ENCODE measurements around the gene BSCL2.

DNA sequence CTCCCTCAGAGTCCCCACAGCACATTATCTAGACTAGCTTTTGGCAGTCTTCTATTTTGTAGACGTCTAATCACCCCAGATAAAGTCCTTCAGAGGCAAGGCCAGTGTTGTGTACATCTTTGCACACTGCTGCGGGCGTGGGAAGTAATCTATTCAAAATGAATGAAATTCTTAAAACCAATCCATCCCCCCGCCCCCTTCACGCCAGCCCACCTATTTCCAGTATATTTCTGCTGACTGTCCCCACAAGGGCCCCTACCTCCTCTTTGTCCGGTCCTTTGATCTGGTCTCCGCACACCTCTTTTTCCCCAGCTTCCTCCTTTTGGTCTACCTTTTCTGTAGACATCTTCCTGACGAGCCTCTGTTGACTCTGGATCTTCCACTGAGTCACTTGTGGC, 375 bp downstream of the BSCL2 start:
- TF ChIP-seq POLR2AphosphoS5 (IDR thresholded peaks at IDR 0.05; ENCODE audit: insufficient read depth, low read depth, low read length) (no peak), POLR2A (IDR thresholded peaks at IDR 0.05; ENCODE audit: low read depth, low read length) (no peak), JUN (IDR thresholded peaks at IDR 0.05; ENCODE audit: borderline replicate concordance, insufficient read depth, insufficient read length, low read depth) (no peak), EZH2 (IDR thresholded peaks at IDR 0.05; ENCODE audit: borderline replicate concordance, low read depth, low read length, severe bottlenecking) (no peak), MYC (IDR thresholded peaks at IDR 0.05; ENCODE audit: low read depth, low read length) (no peak), FOS (IDR thresholded peaks at IDR 0.05; ENCODE audit: borderline replicate concordance, insufficient read depth, low read length) (no peak)
- TF ChIP-seq, protein P1, sequence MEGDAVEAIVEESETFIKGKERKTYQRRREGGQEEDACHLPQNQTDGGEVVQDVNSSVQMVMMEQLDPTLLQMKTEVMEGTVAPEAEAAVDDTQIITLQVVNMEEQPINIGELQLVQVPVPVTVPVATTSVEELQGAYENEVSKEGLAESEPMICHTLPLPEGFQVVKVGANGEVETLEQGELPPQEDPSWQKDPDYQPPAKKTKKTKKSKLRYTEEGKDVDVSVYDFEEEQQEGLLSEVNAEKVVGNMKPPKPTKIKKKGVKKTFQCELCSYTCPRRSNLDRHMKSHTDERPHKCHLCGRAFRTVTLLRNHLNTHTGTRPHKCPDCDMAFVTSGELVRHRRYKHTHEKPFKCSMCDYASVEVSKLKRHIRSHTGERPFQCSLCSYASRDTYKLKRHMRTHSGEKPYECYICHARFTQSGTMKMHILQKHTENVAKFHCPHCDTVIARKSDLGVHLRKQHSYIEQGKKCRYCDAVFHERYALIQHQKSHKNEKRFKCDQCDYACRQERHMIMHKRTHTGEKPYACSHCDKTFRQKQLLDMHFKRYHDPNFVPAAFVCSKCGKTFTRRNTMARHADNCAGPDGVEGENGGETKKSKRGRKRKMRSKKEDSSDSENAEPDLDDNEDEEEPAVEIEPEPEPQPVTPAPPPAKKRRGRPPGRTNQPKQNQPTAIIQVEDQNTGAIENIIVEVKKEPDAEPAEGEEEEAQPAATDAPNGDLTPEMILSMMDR (IDR thresholded peaks at IDR 0.05; ENCODE audit: extremely low read depth in 1 of 2, insufficient read depth in 1 of 2, low read depth in 1 of 2, low read length in 2 of 2), result no peak
- TF ChIP-seq, protein P2, sequence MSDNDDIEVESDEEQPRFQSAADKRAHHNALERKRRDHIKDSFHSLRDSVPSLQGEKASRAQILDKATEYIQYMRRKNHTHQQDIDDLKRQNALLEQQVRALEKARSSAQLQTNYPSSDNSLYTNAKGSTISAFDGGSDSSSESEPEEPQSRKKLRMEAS (IDR thresholded peaks at IDR 0.05; ENCODE audit: insufficient read depth, insufficient read length), result no peak

Data from endothelial cell of umbilical vein (primary cell).